Breast epithelium (tissue), 3 donors: ENCODE measurements around the gene SLC35F3.

Source experiments
- POLR2AphosphoS5 ChIP-seq, 3 donors: sonication (generic); formaldehyde crosslinking; IDR thresholded peaks; one replicate each; pipeline ENCODE4 v1.6.1; 2017; ENCODE audit warnings: antibody characterized with exemption in 3 of 3
- TF ChIP-seq, protein P1 (sequence below), 3 donors: fragments of 450-650 bp; IDR thresholded peaks; one replicate each; pipeline ENCODE4 v1.5.1; 2016 to 2017; ENCODE audit warnings: antibody characterized with exemption in 3 of 3, mild to moderate bottlenecking in 3 of 3, moderate library complexity in 3 of 3

DNA sequence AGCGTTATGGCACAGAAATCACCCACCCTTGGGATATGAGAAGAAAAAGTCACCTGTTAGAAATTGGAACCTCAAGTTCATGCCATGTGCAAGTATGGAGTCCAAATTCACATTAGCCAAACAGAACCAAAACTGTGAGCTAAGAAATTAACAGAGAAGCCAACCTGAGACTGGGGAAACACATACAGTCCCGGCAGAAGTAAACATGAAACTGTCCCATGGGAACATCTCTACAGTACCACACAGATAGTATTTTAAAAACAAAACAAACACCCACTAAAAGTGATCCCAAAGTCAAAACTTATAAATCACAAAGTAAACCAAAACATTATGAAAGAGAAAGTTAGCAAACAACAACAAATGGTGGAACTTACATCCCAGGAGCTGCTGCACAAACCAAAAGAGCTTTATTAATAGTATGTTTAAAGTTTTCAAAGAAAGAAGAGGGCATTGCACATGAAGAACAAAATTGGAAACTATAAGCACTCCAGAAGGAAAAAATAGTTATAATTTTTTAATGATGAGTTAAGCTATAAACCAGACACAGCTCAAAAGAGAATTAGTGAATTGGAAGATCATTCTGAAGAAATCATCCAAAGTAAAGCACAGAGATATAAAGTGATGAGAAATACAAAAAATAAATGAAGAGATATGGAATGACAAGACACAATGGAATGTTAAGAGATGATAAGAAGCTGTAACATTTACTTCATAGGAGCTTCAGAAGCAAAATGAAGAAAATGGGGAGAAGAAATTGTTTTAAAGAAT, 385.2 kb downstream of the SLC35F3 start:
- TF ChIP-seq, protein P1, sequence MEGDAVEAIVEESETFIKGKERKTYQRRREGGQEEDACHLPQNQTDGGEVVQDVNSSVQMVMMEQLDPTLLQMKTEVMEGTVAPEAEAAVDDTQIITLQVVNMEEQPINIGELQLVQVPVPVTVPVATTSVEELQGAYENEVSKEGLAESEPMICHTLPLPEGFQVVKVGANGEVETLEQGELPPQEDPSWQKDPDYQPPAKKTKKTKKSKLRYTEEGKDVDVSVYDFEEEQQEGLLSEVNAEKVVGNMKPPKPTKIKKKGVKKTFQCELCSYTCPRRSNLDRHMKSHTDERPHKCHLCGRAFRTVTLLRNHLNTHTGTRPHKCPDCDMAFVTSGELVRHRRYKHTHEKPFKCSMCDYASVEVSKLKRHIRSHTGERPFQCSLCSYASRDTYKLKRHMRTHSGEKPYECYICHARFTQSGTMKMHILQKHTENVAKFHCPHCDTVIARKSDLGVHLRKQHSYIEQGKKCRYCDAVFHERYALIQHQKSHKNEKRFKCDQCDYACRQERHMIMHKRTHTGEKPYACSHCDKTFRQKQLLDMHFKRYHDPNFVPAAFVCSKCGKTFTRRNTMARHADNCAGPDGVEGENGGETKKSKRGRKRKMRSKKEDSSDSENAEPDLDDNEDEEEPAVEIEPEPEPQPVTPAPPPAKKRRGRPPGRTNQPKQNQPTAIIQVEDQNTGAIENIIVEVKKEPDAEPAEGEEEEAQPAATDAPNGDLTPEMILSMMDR (IDR thresholded peaks at IDR 0.05), result no peak
- no peak for TF ChIP-seq POLR2AphosphoS5 (IDR thresholded peaks at IDR 0.05)
